ES-I3 (cell line): ENCODE results near the gene ACAD11.
"Not testable (repeated sequence)": the region's sequence is repeated elsewhere in the genome, so short reads cannot be mapped to it uniquely, and the experiment has no call there.

Experiments used
- H3K36me3 ChIP-seq: 2 replicates; pipeline ENCODE4 v1.6.1; 2013; ENCODE audit warnings: mild to moderate bottlenecking, low read length, control low read depth, moderate library complexity; ENCODE audit not compliant: insufficient read depth
- H3K4me1 ChIP-seq: 2 replicates; pipeline ENCODE4 v1.6.1; 2013; ENCODE audit warnings: mild to moderate bottlenecking, control low read depth, low read length; ENCODE audit not compliant: insufficient read depth
- H3K9ac ChIP-seq: 2 replicates; pipeline ENCODE4 v1.6.1; 2013; ENCODE audit warnings: low read depth, mild to moderate bottlenecking, low read length, moderate library complexity
- H3K9me3 ChIP-seq: 2 replicates; pipeline ENCODE4 v1.6.1; 2013; ENCODE audit warnings: mild to moderate bottlenecking, low read length, moderate library complexity; ENCODE audit not compliant: control insufficient read depth, insufficient read depth

The ACAD11 gene

GRCh38 chr3:132564070-132564465 lies 95.5 kb downstream of the ACAD11 start:
- no peaks in the 10 kb centered on the region for H3K9me3 ChIP-seq
- no peaks in the 10 kb centered on the region; the same call in 1 of the 2 replicates for H3K36me3 ChIP-seq
- H3K4me1 ChIP-seq, result no peaks in the 10 kb centered on the region
- no peak overlapping the region for H3K9ac ChIP-seq

GRCh38 chr3:132563420-132564069 lies 96.1 kb downstream of the ACAD11 start:
- H3K36me3 ChIP-seq, result no peaks in the 10 kb centered on the region; the same call in none of the 2 replicates
- H3K9ac ChIP-seq, result no peak overlapping the region
- no peaks in the 10 kb centered on the region for H3K4me1 ChIP-seq
- no peaks in the 10 kb centered on the region for H3K9me3 ChIP-seq

GRCh38 chr3:132561003-132561402 lies 98.6 kb downstream of the ACAD11 start:
- Histone ChIP-seq H3K9ac (no peak overlapping the region), H3K36me3 (peaks cover 2% of the 10 kb centered on the region), H3K9me3 (no peaks in the 10 kb centered on the region), H3K4me1 (no peaks in the 10 kb centered on the region)

- H3K9ac ChIP-seq, result no peak overlapping the region
- peaks cover 2% of the 10 kb centered on the region for H3K36me3 ChIP-seq
- no peaks in the 10 kb centered on the region for H3K9me3 ChIP-seq
- H3K4me1 ChIP-seq, result peaks cover 10% of the 10 kb centered on the region
Observed at GRCh38 chr3:132556508-132557159, 103.0 kb downstream of the ACAD11 start.

GRCh38 chr3:132556036-132556386 lies 103.6 kb downstream of the ACAD11 start:
- H3K4me1 ChIP-seq, result peaks cover 10% of the 10 kb centered on the region
- not testable (repeated sequence) for H3K9me3 ChIP-seq, H3K9ac ChIP-seq, H3K36me3 ChIP-seq

- Histone ChIP-seq H3K9ac (no peak overlapping the region), H3K4me1 (peaks cover 10% of the 10 kb centered on the region), H3K9me3 (no peaks in the 10 kb centered on the region), H3K36me3 (peaks cover 2% of the 10 kb centered on the region)
Observed at GRCh38 chr3:132555306-132556035, 104.1 kb downstream of the ACAD11 start.

- Histone ChIP-seq H3K4me1 (peaks cover 10% of the 10 kb centered on the region), H3K36me3 (peaks cover 2% of the 10 kb centered on the region), H3K9ac (no peak overlapping the region), H3K9me3 (no peaks in the 10 kb centered on the region)
Observed at GRCh38 chr3:132554437-132554836, 105.2 kb downstream of the ACAD11 start.

GRCh38 chr3:132553826-132554225 lies 105.8 kb downstream of the ACAD11 start:
- no peak overlapping the region for H3K9ac ChIP-seq
- H3K9me3 ChIP-seq, result no peaks in the 10 kb centered on the region
- peaks cover 10% of the 10 kb centered on the region for H3K4me1 ChIP-seq
- H3K36me3 ChIP-seq, result peaks cover 2% of the 10 kb centered on the region

GRCh38 chr3:132550579-132551305 lies 108.9 kb downstream of the ACAD11 start:
- no peak overlapping the region for H3K9ac ChIP-seq
- no peaks in the 10 kb centered on the region; the same call in 1 of the 2 replicates for H3K36me3 ChIP-seq
- H3K4me1 ChIP-seq, result peaks cover 10% of the 10 kb centered on the region
- H3K9me3 ChIP-seq, result no peaks in the 10 kb centered on the region

- no peak overlapping the region for H3K9ac ChIP-seq
- H3K4me1 ChIP-seq, result peaks cover 6% of the 10 kb centered on the region
- no peaks in the 10 kb centered on the region for H3K9me3 ChIP-seq
- H3K36me3 ChIP-seq, result no peaks in the 10 kb centered on the region; the same call in 1 of the 2 replicates
Observed at GRCh38 chr3:132549890-132550578, 109.6 kb downstream of the ACAD11 start.

GRCh38 chr3:132549169-132549568 lies 110.4 kb downstream of the ACAD11 start:
- no peaks in the 10 kb centered on the region for H3K4me1 ChIP-seq
- H3K9me3 ChIP-seq, result no peaks in the 10 kb centered on the region
- H3K9ac ChIP-seq, result no peak overlapping the region
- H3K36me3 ChIP-seq, result no peaks in the 10 kb centered on the region; the same call in 1 of the 2 replicates

GRCh38 chr3:132545471-132545870 lies 114.1 kb downstream of the ACAD11 start:
- Histone ChIP-seq H3K4me1 (no peaks in the 10 kb centered on the region), H3K9ac (no peak overlapping the region), H3K36me3 (no peaks in the 10 kb centered on the region; the same call in 1 of the 2 replicates), H3K9me3 (no peaks in the 10 kb centered on the region)

GRCh38 chr3:132544130-132544529 lies 115.5 kb downstream of the ACAD11 start:
- no peak overlapping the region for H3K9ac ChIP-seq
- H3K9me3 ChIP-seq, result no peaks in the 10 kb centered on the region
- H3K4me1 ChIP-seq, result no peaks in the 10 kb centered on the region
- no peaks in the 10 kb centered on the region; the same call in 1 of the 2 replicates for H3K36me3 ChIP-seq
